ENCODE measurements around the gene PCSK2.

GRCh38 chr20:17480696-17481095, 253.9 kb downstream of the PCSK2 start:
- TF ChIP-seq EZH2 (IDR thresholded peaks at IDR 0.05; ENCODE audit: borderline replicate concordance) (no peak), CTCF (IDR thresholded peaks at IDR 0.05; ENCODE audit: poor library complexity) (no peak)
